ENCODE data around the gene SAXO1.

The SAXO1 gene

GRCh38 chr9:18909140-18910018 is 123.6 kb downstream of the SAXO1 start:
- no peak for FAIRE-seq

GRCh38 chr9:18907927-18908625 is 124.9 kb downstream of the SAXO1 start:
- FAIRE-seq, result no peak

- FAIRE-seq, result no peak
Measured at GRCh38 chr9:18906656-18907395, 126.2 kb downstream of the SAXO1 start.

GRCh38 chr9:18905883-18906629 is 127.0 kb downstream of the SAXO1 start:
- FAIRE-seq, result no peak

GRCh38 chr9:18905028-18905882 is 127.8 kb downstream of the SAXO1 start:
- no peak for FAIRE-seq

- FAIRE-seq, result no peak
Measured at GRCh38 chr9:18903450-18903849, 129.6 kb downstream of the SAXO1 start.

GRCh38 chr9:18896531-18897179 is 136.4 kb downstream of the SAXO1 start:
- no peak for FAIRE-seq

GRCh38 chr9:18896004-18896403 is 137.0 kb downstream of the SAXO1 start:
- FAIRE-seq, result no peak

- FAIRE-seq, result no peak
Measured at GRCh38 chr9:18893491-18893890, 139.5 kb downstream of the SAXO1 start.

- FAIRE-seq, result no peak
Measured at GRCh38 chr9:18893046-18893445, 140.0 kb downstream of the SAXO1 start.

- FAIRE-seq, result no peak
Measured at GRCh38 chr9:18891946-18892670, 140.9 kb downstream of the SAXO1 start.

GRCh38 chr9:18890372-18890771 is 142.6 kb downstream of the SAXO1 start:
- no peak for FAIRE-seq

GRCh38 chr9:18889550-18889949 is 143.5 kb downstream of the SAXO1 start:
- FAIRE-seq, result no peak

GRCh38 chr9:18888290-18888689 is 144.7 kb downstream of the SAXO1 start:
- FAIRE-seq, result no peak

- FAIRE-seq, result no peak
Measured at GRCh38 chr9:18887546-18887945, 145.5 kb downstream of the SAXO1 start.

- no peak for FAIRE-seq
Measured at GRCh38 chr9:18881758-18882157, 151.3 kb downstream of the SAXO1 start.

- no peak for FAIRE-seq
Measured at GRCh38 chr9:18877984-18878383, 155.0 kb downstream of the SAXO1 start.
